Type B pancreatic cell (in vitro differentiated cells): Measurements from ENCODE around the gene PTPN23. TPM values are rescaled to one million over a fixed set of nuclear protein-coding genes. Genes with fewer than 3 reads are reported as not detected.

ENCODE experiments used
- DNase-seq: peaks from one replicate; pipeline ENCODE4 v3.0.0; 2021; ENCODE audit warnings: mixed read lengths; ENCODE audit not compliant: unreplicated experiment; ENCODE audit errors: extremely low spot score
- H3K27ac Mint-ChIP-seq: 2 replicates; pipeline ENCODE4 v1.8.0; 2021; ENCODE audit warnings: mild to moderate bottlenecking, mixed read lengths
- H3K27me3 Mint-ChIP-seq: 2 replicates; pipeline ENCODE4 v1.8.0; 2021; ENCODE audit warnings: mixed read lengths
- H3K36me3 Mint-ChIP-seq: 2 replicates; pipeline ENCODE4 v1.8.0; 2021; ENCODE audit warnings: mixed read lengths
- H3K4me1 Mint-ChIP-seq: one replicate; pipeline ENCODE4 v1.8.0; 2021; ENCODE audit warnings: mixed read lengths; ENCODE audit not compliant: unreplicated experiment
- H3K4me3 Mint-ChIP-seq: 2 replicates; pipeline ENCODE4 v1.8.0; 2021; ENCODE audit warnings: mild to moderate bottlenecking, mixed read lengths
- H3K9me3 Mint-ChIP-seq: 2 replicates; pipeline ENCODE4 v1.8.0; 2021; ENCODE audit warnings: mixed read lengths
- CTCF ChIP-seq: fragments of 200-600 bp; sonication (generic); conservative IDR thresholded peaks from 2 replicates; pipeline ENCODE4 v1.5.0; 2021; ENCODE audit warnings: antibody characterized with exemption, mild to moderate bottlenecking
- total RNA-seq: library from RNA; stranded (reverse); gene quantifications from 2 replicates; pipeline ENCODE4 v1.2.1, GENCODE V29; 2021; ENCODE audit warnings: low replicate concordance

The PTPN23 gene
- total RNA-seq, 1 donor from 2014 or later = 52.5 TPM

GRCh38 chr3:47407896-47408838, 27.3 kb downstream of the PTPN23 start:
- Mint-ChIP-seq H3K4me3 (no peak overlapping the region), H3K36me3 (peaks cover 7% of the 10 kb centered on the region), H3K4me1 (peaks cover 2% of the 10 kb centered on the region), H3K9me3 (no peaks in the 10 kb centered on the region), H3K27ac (no peak overlapping the region), H3K27me3 (no peaks in the 10 kb centered on the region)
- DNase-seq = no peak
- TF ChIP-seq CTCF = no peak

GRCh38 chr3:47408839-47409229, 28.0 kb downstream of the PTPN23 start:
- Mint-ChIP-seq H3K27ac (no peak overlapping the region), H3K36me3 (peaks cover 10% of the 10 kb centered on the region), H3K9me3 (no peaks in the 10 kb centered on the region), H3K27me3 (no peaks in the 10 kb centered on the region), H3K4me3 (no peak overlapping the region), H3K4me1 (peaks cover 4% of the 10 kb centered on the region)
- no peak for TF ChIP-seq CTCF
- DNase-seq = no peak

- H3K9me3 Mint-ChIP-seq = no peaks in the 10 kb centered on the region
- H3K36me3 Mint-ChIP-seq = peaks cover 10% of the 10 kb centered on the region
- peaks cover 4% of the 10 kb centered on the region for H3K4me1 Mint-ChIP-seq
- DNase-seq = no peak
- no peak overlapping the region for H3K27ac Mint-ChIP-seq
- no peak for TF ChIP-seq CTCF
- no peaks in the 10 kb centered on the region for H3K27me3 Mint-ChIP-seq
- H3K4me3 Mint-ChIP-seq = no peak overlapping the region
Measured at GRCh38 chr3:47409284-47409683, 28.5 kb downstream of the PTPN23 start.

- peaks cover 4% of the 10 kb centered on the region for H3K4me1 Mint-ChIP-seq
- no peak overlapping the region for H3K4me3 Mint-ChIP-seq
- no peaks in the 10 kb centered on the region for H3K27me3 Mint-ChIP-seq
- H3K9me3 Mint-ChIP-seq = no peaks in the 10 kb centered on the region
- H3K27ac Mint-ChIP-seq = no peak overlapping the region
- DNase-seq = no peak
- no peak for TF ChIP-seq CTCF
- H3K36me3 Mint-ChIP-seq = peaks cover 10% of the 10 kb centered on the region
Measured at GRCh38 chr3:47409688-47410416, 29.0 kb downstream of the PTPN23 start.

GRCh38 chr3:47410417-47410720, 29.5 kb downstream of the PTPN23 start:
- DNase-seq = no peak
- Mint-ChIP-seq H3K9me3 (no peaks in the 10 kb centered on the region), H3K27ac (no peak overlapping the region), H3K4me1 (peaks cover 4% of the 10 kb centered on the region), H3K36me3 (peaks cover 10% of the 10 kb centered on the region), H3K27me3 (no peaks in the 10 kb centered on the region), H3K4me3 (no peak overlapping the region)
- TF ChIP-seq CTCF = no peak
